MCF 10A (cell line): ENCODE data around the gene DHX58. TPM values are rescaled to one million over a fixed set of nuclear protein-coding genes. Genes with fewer than 3 reads are reported as not detected.

ENCODE experiments used
- BruUV-seq: library from RNA; stranded (reverse); fragments of 400-500 nt; replicated peaks from 2 replicates; lab custom pipeline; 2021; lab: Mats Ljungman, UMichigan
- CTCF ChIA-PET: fragments of 300-600 bp; sonication (Branson Sonifier 250); formaldehyde crosslinking; extraction: SDS; loops from one replicate; lab custom pipeline; 2021; ENCODE audit warnings: antibody characterized with exemption, inconsistent platforms; lab: Yijun Ruan, JAX
- POLR2A ChIA-PET: fragments of 300-600, 350-650 bp; sonication (Branson Sonifier 250); formaldehyde crosslinking; extraction: SDS; loops from one replicate; lab custom pipeline; 2020; ENCODE audit warnings: antibody characterized with exemption, inconsistent platforms; lab: Yijun Ruan, JAX
- DNase-seq: peaks from one replicate; pipeline ENCODE4 v3.0.0-alpha.2; 2018; ENCODE audit not compliant: unreplicated experiment
- H3K27ac Mint-ChIP-seq: one replicate; pipeline ENCODE4 v1.8.0; 2022; ENCODE audit warnings: mild to moderate bottlenecking, low read depth, mixed read lengths; ENCODE audit not compliant: unreplicated experiment
- H3K27me3 Mint-ChIP-seq: one replicate; pipeline ENCODE4 v1.8.0; 2022; ENCODE audit warnings: mixed read lengths; ENCODE audit not compliant: insufficient read depth, unreplicated experiment
- H3K36me3 Mint-ChIP-seq: one replicate; pipeline ENCODE4 v1.8.0; 2022; ENCODE audit warnings: mild to moderate bottlenecking, moderate library complexity, mixed read lengths; ENCODE audit not compliant: insufficient read depth, unreplicated experiment
- H3K4me1 Mint-ChIP-seq: one replicate; pipeline ENCODE4 v1.8.0; 2022; ENCODE audit warnings: mixed read lengths; ENCODE audit not compliant: insufficient read depth, unreplicated experiment
- H3K4me3 Mint-ChIP-seq: one replicate; pipeline ENCODE4 v1.8.0; 2022; ENCODE audit warnings: mild to moderate bottlenecking, moderate library complexity, mixed read lengths; ENCODE audit not compliant: unreplicated experiment
- H3K9me3 Mint-ChIP-seq: one replicate; pipeline ENCODE4 v1.8.0; 2022; ENCODE audit warnings: mixed read lengths; ENCODE audit not compliant: unreplicated experiment
- CTCF ChIP-seq: fragments of 200-600 bp; IDR thresholded peaks from one replicate; pipeline ENCODE4 v1.8.0; 2022; ENCODE audit warnings: antibody characterized with exemption, mild to moderate bottlenecking; ENCODE audit not compliant: unreplicated experiment
- intact Hi-C: fragments of 100-400 bp; cut with micrococcal nuclease; formaldehyde crosslinking; loops from 2 replicates; pipeline ENCODE4 v1.14.1; 2022
- total RNA-seq: library from RNA; stranded (reverse); gene quantifications from 2 replicates; pipeline ENCODE4 v1.2.3, GENCODE V29; 2022

Gene DHX58
- total RNA-seq, 1 experiment from 2014 or later: 2.8 TPM

- peak; percentile 83 for DNase-seq
- Mint-ChIP-seq H3K36me3 (peaks cover 46% of the 10 kb centered on the region), H3K9me3 (no peaks in the 10 kb centered on the region), H3K4me3 (peak within 1 kb of the TSS; percentile 53), H3K27ac (no peak within 1 kb of the TSS), H3K4me1 (peaks cover 6% of the 10 kb centered on the region), H3K27me3 (no peaks in the 10 kb centered on the region)
- intact Hi-C loops: loop anchor here (5.0 kb wide), 1 partner anchor 406 kb away; no protein-coding TSS in a partner anchor
- TF ChIP-seq CTCF: no peak
- BruUV-seq: no TSS peak
- ChIA-PET CTCF (interaction anchor here (0.7 to 8.2 kb wide), 5 partner anchors 55 to 406 kb away, joined by 3 to 37 read pairs (median 4); partner anchors contain the start of gene NKIRAS2), POLR2A (interaction anchor here (0.6 to 2.6 kb wide), 16 partner anchors 8 to 156 kb away, joined by 3 to 11 read pairs (median 4); partner anchors contain the start of genes CNP, DNAJC7, GHDC and NKIRAS2)
Measured at GRCh38 chr17:42120770-42121769, 8.6 kb upstream of the DHX58 start, which contains the start of gene KAT2A. TSS of gene KAT2A (minus strand) at chr17:42121367. CDS start at chr17:42121304, 63 bp downstream.

GRCh38 chr17:42120161-42120769, 7.8 kb upstream of the DHX58 start:
- BruUV-seq: no TSS peak
- TF ChIP-seq CTCF: no peak
- Mint-ChIP-seq H3K36me3 (peaks cover 46% of the 10 kb centered on the region), H3K27me3 (no peaks in the 10 kb centered on the region), H3K9me3 (no peaks in the 10 kb centered on the region), H3K4me1 (peaks cover 6% of the 10 kb centered on the region), H3K4me3 (peak overlapping the region; percentile 53), H3K27ac (no peak overlapping the region)
- CTCF ChIA-PET: interaction anchor here (0.6 to 8.2 kb wide), 11 partner anchors 9 to 407 kb away, joined by 3 to 37 read pairs (median 5); partner anchors contain the start of gene NKIRAS2
- DNase-seq: no peak
- POLR2A ChIA-PET: interaction anchor here (0.6 to 2.6 kb wide), 11 partner anchors 9 to 155 kb away, joined by 3 to 11 read pairs (median 5); partner anchors contain the start of genes CNP, DNAJC7, NKIRAS2 and RAB5C
- intact Hi-C loops: loop anchor here (5.0 kb wide), 1 partner anchor 407 kb away; no protein-coding TSS in a partner anchor

GRCh38 chr17:42119301-42119700, 6.8 kb upstream of the DHX58 start:
- no peak for DNase-seq
- H3K27ac Mint-ChIP-seq: peak overlapping the region; percentile 23
- intact Hi-C loops: loop anchor here (5.0 kb wide), 1 partner anchor 382 kb away; no protein-coding TSS in a partner anchor
- H3K36me3 Mint-ChIP-seq: peaks cover 42% of the 10 kb centered on the region
- H3K9me3 Mint-ChIP-seq: no peaks in the 10 kb centered on the region
- no TSS peak for BruUV-seq
- TF ChIP-seq CTCF: no peak
- POLR2A ChIA-PET: interaction anchor here (1.0 to 2.3 kb wide), 2 partner anchors 99 to 201 kb away, joined by 3 to 6 read pairs; partner anchors contain the start of genes ACLY and NKIRAS2
- no peaks in the 10 kb centered on the region for H3K27me3 Mint-ChIP-seq
- CTCF ChIA-PET: interaction anchor here (0.6 to 8.2 kb wide), 13 partner anchors 10 to 407 kb away, joined by 3 to 37 read pairs (median 5); partner anchors contain the start of gene NKIRAS2
- H3K4me3 Mint-ChIP-seq: peak overlapping the region; percentile 53
- H3K4me1 Mint-ChIP-seq: peaks cover 6% of the 10 kb centered on the region
